ACC112 (cell line): ENCODE measurements around the gene SLFN5.
"Not testable (repeated sequence)": the region's sequence is repeated elsewhere in the genome, so short reads cannot be mapped to it uniquely, and the experiment has no call there.

Source experiments
- H2AFZ ChIP-seq: fragments of 200-600 bp; sonication (generic); one replicate; pipeline ENCODE4 v1.6.0; 2017; ENCODE audit warnings: antibody characterized with exemption, low read length; ENCODE audit not compliant: unreplicated experiment
- H3K27ac ChIP-seq: fragments of 200-600 bp; sonication (generic); 2 replicates; pipeline ENCODE4 v1.5.1; 2014; ENCODE audit warnings: low read depth, mild to moderate bottlenecking, antibody characterized with exemption, low read length, moderate library complexity
- H3K27me3 ChIP-seq: fragments of 200-600 bp; sonication (generic); 2 replicates; pipeline ENCODE4 v1.6.1; 2014; ENCODE audit warnings: mild to moderate bottlenecking, antibody characterized with exemption, low read length, moderate library complexity, mixed read lengths; ENCODE audit not compliant: insufficient read depth
- H3K36me3 ChIP-seq: fragments of 200-600 bp; sonication (generic); 2 replicates; pipeline ENCODE4 v1.6.1; 2016; ENCODE audit warnings: mild to moderate bottlenecking, antibody characterized with exemption, low read length, moderate library complexity, mixed read lengths; ENCODE audit not compliant: insufficient read depth
- H3K4me1 ChIP-seq: fragments of 200-600 bp; sonication (generic); one replicate; pipeline ENCODE4 v1.6.1; 2016; ENCODE audit warnings: low read length, mixed read lengths; ENCODE audit not compliant: insufficient read depth, unreplicated experiment, control insufficient read depth
- H3K4me3 ChIP-seq: fragments of 200-600 bp; sonication (generic); 2 replicates; pipeline ENCODE4 v1.5.1; 2014; ENCODE audit warnings: mild to moderate bottlenecking, low read depth, low read length
- H3K79me2 ChIP-seq: fragments of 200-600 bp; sonication (generic); one replicate; pipeline ENCODE4 v1.6.0; 2016; ENCODE audit warnings: low read length; ENCODE audit not compliant: control insufficient read depth, unreplicated experiment, insufficient read depth

Gene SLFN5

DNA sequence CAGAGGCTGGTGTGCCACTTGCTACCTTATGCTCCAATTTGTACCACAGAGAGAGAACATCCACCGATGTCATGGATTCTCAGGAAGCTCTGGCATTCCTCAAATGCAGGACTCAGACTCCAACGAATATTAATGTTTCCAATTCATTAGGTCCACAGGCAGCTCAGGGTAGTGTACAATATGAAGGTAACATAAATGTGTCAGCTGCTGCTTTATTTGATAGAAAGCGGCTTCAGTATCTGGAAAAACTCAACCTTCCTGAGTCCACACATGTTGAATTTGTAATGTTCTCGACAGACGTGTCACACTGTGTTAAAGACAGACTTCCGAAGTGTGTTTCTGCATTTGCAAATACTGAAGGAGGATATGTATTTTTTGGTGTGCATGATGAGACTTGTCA lies 16.1 kb downstream of the SLFN5 start:
- no peak overlapping the region for H3K4me3 ChIP-seq
- H3K4me1 ChIP-seq = peaks cover 29% of the 10 kb centered on the region
- H2AFZ ChIP-seq = no peak overlapping the region
- peaks cover 64% of the 10 kb centered on the region for H3K79me2 ChIP-seq
- no peaks in the 10 kb centered on the region for H3K27me3 ChIP-seq
- no peak overlapping the region for H3K27ac ChIP-seq
- H3K36me3 ChIP-seq = peaks cover 56% of the 10 kb centered on the region

DNA sequence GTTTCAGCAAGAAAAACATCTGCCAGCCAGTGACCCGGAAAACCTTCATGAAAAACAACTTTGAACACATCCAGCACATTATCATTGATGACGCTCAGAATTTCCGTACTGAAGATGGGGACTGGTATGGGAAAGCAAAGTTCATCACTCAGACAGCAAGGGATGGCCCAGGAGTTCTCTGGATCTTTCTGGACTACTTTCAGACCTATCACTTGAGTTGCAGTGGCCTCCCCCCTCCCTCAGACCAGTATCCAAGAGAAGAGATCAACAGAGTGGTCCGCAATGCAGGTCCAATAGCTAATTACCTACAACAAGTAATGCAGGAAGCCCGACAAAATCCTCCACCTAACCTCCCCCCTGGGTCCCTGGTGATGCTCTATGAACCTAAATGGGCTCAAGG lies 22.2 kb downstream of the SLFN5 start:
- peaks cover 80% of the 10 kb centered on the region for H3K36me3 ChIP-seq

DNA sequence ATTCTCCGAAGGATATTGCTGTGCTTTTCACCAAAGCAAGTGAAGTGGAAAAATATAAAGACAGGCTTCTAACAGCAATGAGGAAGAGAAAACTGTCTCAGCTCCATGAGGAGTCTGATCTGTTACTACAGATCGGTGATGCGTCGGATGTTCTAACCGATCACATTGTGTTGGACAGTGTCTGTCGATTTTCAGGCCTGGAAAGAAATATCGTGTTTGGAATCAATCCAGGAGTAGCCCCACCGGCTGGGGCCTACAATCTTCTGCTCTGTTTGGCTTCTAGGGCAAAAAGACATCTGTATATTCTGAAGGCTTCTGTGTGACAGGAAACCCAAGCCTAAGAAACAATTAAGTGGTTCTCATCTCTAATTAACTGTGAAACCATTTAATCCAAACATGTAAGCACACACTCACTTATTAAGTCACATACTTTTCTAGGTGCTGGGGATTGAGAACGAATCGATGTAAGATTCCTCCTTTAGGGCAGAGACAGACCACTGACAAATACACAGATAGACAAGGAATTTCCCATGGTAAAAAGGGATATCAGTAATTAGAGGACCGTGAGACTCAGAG lies 22.8 kb downstream of the SLFN5 start:
- H3K27ac ChIP-seq = no peak overlapping the region
- no peak overlapping the region for H2AFZ ChIP-seq
- no peaks in the 10 kb centered on the region for H3K27me3 ChIP-seq
- peaks cover 76% of the 10 kb centered on the region for H3K36me3 ChIP-seq
- H3K79me2 ChIP-seq = peaks cover 24% of the 10 kb centered on the region
- H3K4me3 ChIP-seq = no peak overlapping the region
- H3K4me1 ChIP-seq = no peaks in the 10 kb centered on the region

More for the DNA sequence above, 22.2 kb downstream of the SLFN5 start:
- Histone ChIP-seq H3K27me3 (no peaks in the 10 kb centered on the region), H3K79me2 (peaks cover 26% of the 10 kb centered on the region), H3K4me1 (no peaks in the 10 kb centered on the region), H2AFZ (no peak overlapping the region), H3K27ac (no peak overlapping the region), H3K4me3 (no peak overlapping the region)

DNA sequence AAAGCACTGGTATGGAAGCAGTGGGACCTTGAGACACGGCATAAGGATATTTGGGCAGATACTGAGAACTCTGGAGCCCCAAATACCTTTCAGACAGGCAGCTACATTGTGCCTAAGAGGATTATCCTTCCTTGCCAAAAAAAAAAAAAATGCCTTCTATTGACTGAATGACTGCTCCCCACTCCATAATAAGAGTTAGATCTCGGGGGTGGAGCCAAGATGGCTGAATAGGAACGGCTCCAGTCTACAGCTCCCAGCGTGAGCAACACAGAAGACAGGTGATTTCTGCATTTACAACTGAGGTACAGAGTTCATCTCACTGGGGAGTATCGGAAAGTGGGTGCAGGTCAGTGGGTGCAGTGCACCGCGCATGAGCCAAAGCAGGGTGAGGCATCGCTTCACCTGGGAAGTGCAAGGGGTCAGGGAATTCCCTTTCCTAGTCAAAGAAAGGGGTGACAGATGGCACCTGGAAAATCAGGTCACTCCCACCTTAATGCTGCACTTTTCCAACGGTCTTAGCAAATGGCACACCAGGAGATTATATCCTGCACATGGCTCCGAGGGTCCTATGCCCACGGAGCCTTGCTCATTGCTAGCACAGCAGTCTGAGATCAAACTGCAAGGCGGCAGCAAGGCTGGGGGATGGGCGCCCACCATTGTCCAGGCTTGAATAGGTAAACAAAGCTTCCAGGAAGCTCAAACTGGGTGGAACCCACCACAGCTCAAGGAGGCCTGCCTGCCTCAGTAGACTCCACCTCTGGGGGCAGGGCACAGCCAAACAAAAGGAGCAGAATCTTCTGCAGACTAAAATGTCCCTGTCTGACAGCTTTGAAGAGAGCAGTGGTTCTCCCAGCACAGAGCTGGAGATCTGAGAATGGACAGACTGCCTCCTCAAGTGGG lies 31.5 kb downstream of the SLFN5 start:
- H3K4me3 ChIP-seq, H3K79me2 ChIP-seq, H3K36me3 ChIP-seq, H3K27ac ChIP-seq, H3K4me1 ChIP-seq, H2AFZ ChIP-seq, H3K27me3 ChIP-seq: not testable (repeated sequence)

DNA sequence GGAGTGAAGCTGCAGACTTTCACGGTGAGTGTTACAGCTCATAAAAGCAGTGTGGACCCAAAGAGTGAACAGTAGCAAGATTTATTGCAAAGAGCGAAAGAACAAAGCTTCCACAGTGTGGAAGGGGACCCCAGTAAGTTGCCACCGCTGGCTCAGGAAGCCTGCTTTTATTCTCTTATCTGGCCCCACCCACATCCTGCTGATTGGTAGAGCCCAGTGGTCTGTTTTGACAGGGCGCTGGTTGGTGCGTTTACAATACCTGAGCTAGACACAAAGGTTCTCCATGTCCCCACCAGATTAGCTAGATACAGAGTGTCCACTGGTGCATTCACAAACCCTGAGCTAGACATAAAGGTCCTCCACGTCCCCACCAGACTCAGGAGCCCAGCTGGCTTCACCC lies 35.6 kb downstream of the SLFN5 start:
- not testable (repeated sequence) for H2AFZ ChIP-seq, H3K4me1 ChIP-seq, H3K4me3 ChIP-seq, H3K27me3 ChIP-seq, H3K36me3 ChIP-seq, H3K27ac ChIP-seq, H3K79me2 ChIP-seq

DNA sequence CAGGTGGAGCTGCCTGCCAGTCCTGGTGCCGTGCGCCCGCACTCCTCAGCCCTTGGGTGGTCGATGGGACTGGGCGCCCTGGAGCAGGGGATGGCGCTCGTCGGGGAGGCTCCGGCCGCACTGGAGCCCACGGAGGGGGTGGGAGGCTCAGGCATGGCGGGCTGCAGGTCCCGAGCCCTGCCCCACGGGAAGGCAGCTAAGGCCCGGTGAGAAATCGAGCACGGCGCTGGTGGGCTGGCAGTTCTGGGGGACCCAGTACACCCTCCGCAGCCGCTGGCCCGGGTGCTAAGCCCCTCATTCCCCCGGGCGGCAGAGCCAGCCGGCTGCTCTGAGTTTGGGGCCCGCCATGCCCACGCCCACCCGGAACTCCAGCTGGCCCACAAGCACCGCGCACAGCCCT lies 36.0 kb downstream of the SLFN5 start:
- not testable (repeated sequence) for H2AFZ ChIP-seq, H3K4me1 ChIP-seq, H3K27ac ChIP-seq, H3K36me3 ChIP-seq, H3K27me3 ChIP-seq, H3K4me3 ChIP-seq, H3K79me2 ChIP-seq

DNA sequence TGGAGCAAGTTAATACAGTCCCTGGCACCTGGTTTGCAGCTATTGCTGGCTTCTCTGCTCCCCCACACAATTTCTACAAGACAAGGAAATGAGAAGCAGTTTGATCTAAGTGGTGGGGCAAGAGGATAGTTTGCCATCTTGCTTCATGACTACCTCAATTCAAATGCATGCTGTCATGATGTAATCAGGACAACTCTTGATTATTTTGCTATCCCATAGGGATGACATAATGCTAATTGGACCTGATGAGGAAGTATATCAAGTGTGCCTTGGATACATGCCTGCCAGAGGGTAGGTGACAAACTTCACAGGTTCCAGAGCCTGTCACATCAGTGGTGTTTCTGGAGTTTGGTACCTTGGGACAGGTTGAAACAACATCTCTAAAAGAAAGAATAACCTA lies 40.9 kb downstream of the SLFN5 start:
- no peak overlapping the region for H2AFZ ChIP-seq
- no peak overlapping the region for H3K27ac ChIP-seq

DNA sequence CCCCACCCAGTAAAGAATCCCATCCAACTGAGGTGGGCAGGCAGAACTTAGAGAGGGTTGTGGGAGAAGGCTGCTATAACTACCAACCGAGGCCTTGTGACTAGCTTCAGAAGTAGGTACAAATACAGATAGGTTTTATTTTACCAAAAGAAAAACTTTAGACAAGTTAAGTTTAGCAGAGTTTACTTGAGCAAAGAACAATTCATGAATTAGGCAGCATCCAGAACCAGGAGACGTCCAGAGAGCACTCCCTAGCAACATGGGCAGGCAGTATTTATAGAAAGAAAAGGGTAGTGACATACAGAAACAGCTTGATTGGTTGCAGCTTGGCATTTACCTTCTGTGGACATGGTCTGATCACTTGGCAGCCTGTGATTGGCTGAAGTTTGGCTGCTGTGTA lies 42.1 kb downstream of the SLFN5 start:
- Histone ChIP-seq H3K4me1 (no peaks in the 10 kb centered on the region), H3K79me2 (no peaks in the 10 kb centered on the region), H3K27ac (no peak overlapping the region), H3K4me3 (no peak overlapping the region), H3K36me3 (no peaks in the 10 kb centered on the region), H2AFZ (no peak overlapping the region), H3K27me3 (0 out of 2 replicates have a peak, but pooled peaks cover 5% of the 10 kb centered on the region)

More for the DNA sequence above, 40.9 kb downstream of the SLFN5 start:
- H3K4me1 ChIP-seq = no peaks in the 10 kb centered on the region
- H3K4me3 ChIP-seq = no peak overlapping the region
- H3K79me2 ChIP-seq = no peaks in the 10 kb centered on the region
- H3K27me3 ChIP-seq = 0 out of 2 replicates have a peak, but pooled peaks cover 5% of the 10 kb centered on the region
- no peaks in the 10 kb centered on the region for H3K36me3 ChIP-seq

DNA sequence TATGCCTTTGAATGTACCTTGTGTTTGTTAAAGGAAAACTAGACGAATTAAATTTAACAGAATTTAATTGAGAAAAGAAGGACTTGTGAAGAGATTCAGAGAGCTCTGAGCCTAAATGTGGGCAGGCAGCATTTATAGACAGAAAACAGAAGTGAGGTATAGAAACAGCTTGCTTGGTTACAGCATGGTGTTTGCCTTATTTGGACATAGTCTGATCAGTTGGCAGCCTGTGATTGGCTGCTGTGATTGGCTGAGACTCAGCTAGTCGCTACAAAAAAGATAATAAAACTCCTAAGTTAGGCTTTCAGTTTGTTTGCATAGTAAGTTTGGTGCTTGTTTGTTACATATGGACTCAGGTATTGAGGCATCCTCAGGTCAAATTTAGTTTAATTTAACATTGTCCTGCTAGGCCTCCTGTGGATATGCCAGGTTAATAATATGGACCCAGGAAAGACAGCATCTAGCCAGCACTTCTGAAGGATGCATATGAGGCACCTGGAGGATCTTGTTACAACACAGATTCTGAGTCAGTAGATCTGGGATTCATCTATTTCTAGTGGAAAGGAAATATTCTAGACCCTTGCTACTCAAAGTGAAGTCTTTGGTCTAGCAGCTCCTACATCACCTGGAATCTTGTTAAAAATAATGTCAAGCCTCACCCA lies 43.4 kb downstream of the SLFN5 start:
- 0 out of 2 replicates have a peak, but pooled peaks cover 5% of the 10 kb centered on the region for H3K27me3 ChIP-seq
- H3K4me3 ChIP-seq = no peak overlapping the region
- H3K36me3 ChIP-seq = no peaks in the 10 kb centered on the region
- H2AFZ ChIP-seq = no peak overlapping the region
- H3K4me1 ChIP-seq = peaks cover 2% of the 10 kb centered on the region
- H3K27ac ChIP-seq = no peak overlapping the region
- no peaks in the 10 kb centered on the region for H3K79me2 ChIP-seq

DNA sequence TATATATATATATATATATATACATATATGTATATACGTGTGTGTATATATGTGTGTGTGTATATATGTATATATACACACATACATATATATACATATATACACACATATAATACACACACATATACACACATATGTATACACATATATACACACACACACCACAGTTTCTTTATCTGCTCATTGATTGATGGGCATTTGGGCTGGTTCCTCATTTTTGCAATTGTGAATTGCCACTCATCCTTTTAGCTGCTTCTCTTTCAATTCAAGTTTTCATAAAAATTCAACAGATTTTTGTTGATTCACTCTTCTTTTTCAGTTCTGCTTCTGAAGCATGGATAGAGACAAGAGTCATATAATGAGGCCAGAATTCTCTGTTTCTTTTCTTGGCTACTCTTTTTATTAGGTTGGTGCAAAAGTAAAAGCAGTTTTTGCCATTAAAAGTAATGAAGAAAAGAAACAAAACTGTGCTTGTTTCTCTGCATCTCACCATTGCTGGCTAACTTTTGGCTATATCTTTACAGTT lies 44.5 kb downstream of the SLFN5 start:
- H2AFZ ChIP-seq = no peak overlapping the region
- H3K79me2 ChIP-seq = no peaks in the 10 kb centered on the region
- H3K27me3 ChIP-seq = 0 out of 2 replicates have a peak, but pooled peaks cover 5% of the 10 kb centered on the region
- H3K36me3 ChIP-seq = no peaks in the 10 kb centered on the region
- peaks cover 13% of the 10 kb centered on the region for H3K4me1 ChIP-seq
- H3K27ac ChIP-seq = no peak overlapping the region
- H3K4me3 ChIP-seq = no peak overlapping the region
